ENCODE measurements around the gene IRX1.

DNA sequence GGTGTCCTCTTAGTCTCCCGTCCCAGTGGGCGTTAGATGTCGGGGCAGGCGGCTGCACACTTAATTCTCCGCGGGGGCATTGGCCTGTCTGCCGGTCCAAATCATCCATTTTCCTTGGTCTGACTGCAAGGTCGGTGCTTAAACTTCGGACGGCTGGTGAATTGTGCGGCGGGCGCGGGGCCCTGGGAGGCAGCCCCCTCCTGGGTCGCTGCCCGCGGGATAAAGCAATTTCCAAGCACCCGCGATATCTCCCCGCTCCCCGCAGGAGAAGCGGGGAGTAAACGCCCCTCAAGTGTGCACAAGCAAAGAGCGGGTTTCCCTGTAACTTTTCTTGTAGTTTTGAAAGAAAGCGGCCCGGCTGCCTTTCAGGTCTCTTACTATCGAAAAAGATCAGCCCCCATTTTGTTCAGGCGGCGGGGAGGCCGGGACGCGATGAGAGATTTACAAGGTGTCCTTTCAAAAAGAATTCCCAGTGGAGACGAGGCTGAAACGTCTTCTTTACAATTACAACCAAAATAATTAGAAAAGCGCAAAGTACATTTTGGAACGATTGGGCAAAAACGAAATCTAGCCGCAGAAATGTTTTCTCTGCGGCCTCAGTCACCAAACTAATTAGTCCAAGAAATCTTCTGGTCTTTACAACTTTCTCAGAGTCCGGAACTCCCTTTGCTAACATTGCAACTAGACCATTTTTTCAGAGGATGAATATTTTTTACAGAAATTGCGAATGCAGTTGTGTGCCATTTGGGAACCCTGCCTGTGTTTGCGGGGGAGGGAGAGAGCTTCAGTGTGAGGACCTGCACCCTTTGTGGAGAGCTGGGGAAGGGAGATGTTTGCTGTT, 1.8 kb downstream of the IRX1 start:
- TF ChIP-seq TAF1 (IDR thresholded peaks at IDR 0.05; ENCODE audit: borderline replicate concordance, low read depth, low read length) (no peak), CTCF (IDR thresholded peaks at IDR 0.05) (no peak), REST (IDR thresholded peaks at IDR 0.05; ENCODE audit: low read depth, low read length) (no peak), EP300 (IDR thresholded peaks at IDR 0.05; ENCODE audit: borderline replicate concordance in 1 of 2, low read depth in 1 of 2, low read length in 1 of 2) (no peak), RFX5 (IDR thresholded peaks at IDR 0.05; ENCODE audit: low read length) (no peak), POLR2AphosphoS5 (IDR thresholded peaks at IDR 0.05; ENCODE audit: low read depth, low read length) (no peak), FOXM1 (IDR thresholded peaks at IDR 0.05; ENCODE audit: low read depth) (no peak), SIN3A (IDR thresholded peaks at IDR 0.05; ENCODE audit: borderline replicate concordance, low read depth, low read length) (no peak), FOSL2 (IDR thresholded peaks at IDR 0.05; ENCODE audit: borderline replicate concordance, low read depth) (no peak), CHD2 (IDR thresholded peaks at IDR 0.05; ENCODE audit: low read length, partially characterized antibody) (no peak)
- TF ChIP-seq, protein P1, sequence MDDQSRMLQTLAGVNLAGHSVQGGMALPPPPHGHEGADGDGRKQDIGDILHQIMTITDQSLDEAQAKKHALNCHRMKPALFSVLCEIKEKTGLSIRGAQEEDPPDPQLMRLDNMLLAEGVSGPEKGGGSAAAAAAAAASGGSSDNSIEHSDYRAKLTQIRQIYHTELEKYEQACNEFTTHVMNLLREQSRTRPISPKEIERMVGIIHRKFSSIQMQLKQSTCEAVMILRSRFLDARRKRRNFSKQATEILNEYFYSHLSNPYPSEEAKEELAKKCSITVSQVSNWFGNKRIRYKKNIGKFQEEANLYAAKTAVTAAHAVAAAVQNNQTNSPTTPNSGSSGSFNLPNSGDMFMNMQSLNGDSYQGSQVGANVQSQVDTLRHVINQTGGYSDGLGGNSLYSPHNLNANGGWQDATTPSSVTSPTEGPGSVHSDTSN (IDR thresholded peaks at IDR 0.05): no peak
- TF ChIP-seq, protein P2, sequence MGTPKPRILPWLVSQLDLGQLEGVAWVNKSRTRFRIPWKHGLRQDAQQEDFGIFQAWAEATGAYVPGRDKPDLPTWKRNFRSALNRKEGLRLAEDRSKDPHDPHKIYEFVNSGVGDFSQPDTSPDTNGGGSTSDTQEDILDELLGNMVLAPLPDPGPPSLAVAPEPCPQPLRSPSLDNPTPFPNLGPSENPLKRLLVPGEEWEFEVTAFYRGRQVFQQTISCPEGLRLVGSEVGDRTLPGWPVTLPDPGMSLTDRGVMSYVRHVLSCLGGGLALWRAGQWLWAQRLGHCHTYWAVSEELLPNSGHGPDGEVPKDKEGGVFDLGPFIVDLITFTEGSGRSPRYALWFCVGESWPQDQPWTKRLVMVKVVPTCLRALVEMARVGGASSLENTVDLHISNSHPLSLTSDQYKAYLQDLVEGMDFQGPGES (IDR thresholded peaks at IDR 0.05; ENCODE audit: low read depth, low read length): no peak
